NCI-H1048 (cell line): ENCODE results near the gene CAMTA2.
"Not testable (repeated sequence)": the region's sequence is repeated elsewhere in the genome, so short reads cannot be mapped to it uniquely, and the experiment has no call there.

Experiments used
- DNase-seq: peaks from one replicate; lab custom pipeline; 2025; lab: John Stamatoyannopoulos, UW

CAMTA2 gene, protein sequence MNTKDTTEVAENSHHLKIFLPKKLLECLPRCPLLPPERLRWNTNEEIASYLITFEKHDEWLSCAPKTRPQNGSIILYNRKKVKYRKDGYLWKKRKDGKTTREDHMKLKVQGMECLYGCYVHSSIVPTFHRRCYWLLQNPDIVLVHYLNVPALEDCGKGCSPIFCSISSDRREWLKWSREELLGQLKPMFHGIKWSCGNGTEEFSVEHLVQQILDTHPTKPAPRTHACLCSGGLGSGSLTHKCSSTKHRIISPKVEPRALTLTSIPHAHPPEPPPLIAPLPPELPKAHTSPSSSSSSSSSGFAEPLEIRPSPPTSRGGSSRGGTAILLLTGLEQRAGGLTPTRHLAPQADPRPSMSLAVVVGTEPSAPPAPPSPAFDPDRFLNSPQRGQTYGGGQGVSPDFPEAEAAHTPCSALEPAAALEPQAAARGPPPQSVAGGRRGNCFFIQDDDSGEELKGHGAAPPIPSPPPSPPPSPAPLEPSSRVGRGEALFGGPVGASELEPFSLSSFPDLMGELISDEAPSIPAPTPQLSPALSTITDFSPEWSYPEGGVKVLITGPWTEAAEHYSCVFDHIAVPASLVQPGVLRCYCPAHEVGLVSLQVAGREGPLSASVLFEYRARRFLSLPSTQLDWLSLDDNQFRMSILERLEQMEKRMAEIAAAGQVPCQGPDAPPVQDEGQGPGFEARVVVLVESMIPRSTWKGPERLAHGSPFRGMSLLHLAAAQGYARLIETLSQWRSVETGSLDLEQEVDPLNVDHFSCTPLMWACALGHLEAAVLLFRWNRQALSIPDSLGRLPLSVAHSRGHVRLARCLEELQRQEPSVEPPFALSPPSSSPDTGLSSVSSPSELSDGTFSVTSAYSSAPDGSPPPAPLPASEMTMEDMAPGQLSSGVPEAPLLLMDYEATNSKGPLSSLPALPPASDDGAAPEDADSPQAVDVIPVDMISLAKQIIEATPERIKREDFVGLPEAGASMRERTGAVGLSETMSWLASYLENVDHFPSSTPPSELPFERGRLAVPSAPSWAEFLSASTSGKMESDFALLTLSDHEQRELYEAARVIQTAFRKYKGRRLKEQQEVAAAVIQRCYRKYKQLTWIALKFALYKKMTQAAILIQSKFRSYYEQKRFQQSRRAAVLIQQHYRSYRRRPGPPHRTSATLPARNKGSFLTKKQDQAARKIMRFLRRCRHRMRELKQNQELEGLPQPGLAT

DNA sequence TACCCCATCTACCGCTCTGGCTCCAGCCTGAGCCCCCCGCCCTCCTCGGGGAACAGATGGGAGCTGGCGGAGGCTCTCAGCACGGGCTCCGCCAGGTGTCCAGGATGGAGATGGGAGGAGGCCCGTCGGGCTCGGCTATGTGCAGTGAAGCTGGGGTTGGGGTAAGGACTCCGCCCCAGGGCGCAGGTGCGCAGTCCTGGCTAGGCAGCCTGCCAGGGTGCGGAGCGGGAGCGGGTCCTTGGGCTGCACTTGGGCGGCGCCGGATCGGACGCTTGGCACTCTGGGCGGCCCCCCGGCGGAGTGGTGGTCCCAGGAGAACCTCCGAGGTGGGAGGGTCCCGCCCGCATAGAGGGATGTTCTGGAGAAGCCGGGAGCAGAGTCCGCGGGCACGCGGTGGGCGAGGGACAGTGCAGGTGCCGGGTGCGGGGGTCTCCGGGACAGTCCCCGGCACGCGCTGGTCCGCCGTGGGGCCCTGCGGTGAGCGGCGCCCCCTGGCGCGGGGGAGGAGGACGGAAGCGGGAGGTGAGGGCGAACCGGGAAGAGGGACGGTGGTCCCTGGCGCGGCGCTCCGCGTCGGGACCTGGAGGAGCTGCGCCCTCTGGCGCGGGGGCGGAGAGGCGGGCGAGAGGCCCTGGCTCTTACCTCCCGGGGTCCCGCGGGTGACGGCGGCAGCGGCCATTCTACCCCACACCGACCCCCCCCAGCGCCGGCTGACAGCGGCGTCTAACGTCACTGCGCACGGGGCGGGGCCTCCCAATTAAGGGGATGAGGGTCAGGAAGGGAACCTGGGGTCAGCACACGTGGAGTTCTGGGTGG is at the start of gene CAMTA2:
Gene CAMTA2 (minus strand): TSS at position 725 of the 816 bp plus-strand sequence. CDS start 1,453 bp downstream, outside the sequence.
- peak; percentile 44 for DNase-seq

DNA sequence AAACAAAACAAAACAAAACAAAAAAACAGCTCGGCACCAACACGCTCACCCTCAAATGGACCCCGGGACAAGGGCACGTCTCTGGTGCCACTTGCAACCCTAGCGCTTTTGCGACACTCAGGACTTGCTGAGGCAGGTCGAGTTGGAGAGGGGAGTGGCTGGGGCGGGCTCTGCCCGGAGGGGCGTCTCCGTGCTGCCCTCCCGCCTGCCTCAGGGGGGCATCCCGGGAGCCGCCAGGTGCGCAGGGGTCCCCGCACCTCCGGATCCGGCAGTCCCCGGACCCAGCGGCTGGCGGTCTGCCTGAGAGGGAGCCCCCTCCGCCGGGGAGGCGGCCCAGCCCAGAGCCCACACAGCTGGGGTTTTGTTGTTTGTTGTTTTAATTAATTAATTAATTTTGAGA is 47.8 kb upstream of the CAMTA2 start, which contains the start of gene SLC52A1:
Gene SLC52A1 (minus strand): TSS at position 112 of the 400 bp plus-strand sequence. CDS start 820 bp downstream, outside the sequence.
- no peak for DNase-seq

DNA sequence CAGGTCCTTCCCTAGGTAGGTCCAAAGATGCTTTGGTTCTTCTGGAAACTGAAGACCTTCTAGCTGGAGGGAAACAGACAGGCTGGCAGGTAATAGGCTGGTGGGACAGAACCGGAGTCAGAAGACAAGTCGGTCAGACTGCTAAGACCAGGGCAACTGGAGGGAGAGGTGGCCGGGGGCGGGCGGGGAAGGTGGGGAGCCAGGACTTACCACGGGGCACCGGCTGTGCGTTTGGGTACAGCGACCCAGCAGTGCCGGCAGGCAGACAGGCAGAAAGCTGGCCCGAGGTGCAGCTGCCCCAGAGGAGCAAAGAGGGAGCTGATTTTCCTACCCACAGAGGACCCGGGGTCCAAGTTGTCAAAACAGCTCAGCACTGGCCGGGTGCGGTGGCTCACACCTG is 47.2 kb upstream of the CAMTA2 start:
- DNase-seq, result no peak

DNA sequence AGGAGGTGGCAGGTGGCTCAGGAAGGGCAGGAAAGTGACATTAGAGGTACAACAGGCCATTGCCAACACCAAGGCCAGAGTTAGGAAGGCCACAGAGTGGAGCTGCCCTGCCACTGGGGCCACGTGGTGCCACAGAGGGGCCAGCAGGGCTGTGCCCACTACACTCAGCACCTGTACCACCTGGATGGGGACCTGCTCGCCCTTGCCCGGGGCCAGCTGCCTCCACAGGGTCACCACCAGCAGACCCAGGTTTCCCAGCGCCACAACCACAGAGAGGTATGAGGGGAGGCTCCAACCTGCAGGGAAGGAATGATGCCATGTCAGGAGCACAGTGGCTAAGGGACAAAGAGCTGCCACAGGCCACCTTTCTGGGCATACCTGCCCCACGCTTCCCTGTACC is 46.6 kb upstream of the CAMTA2 start:
- no peak for DNase-seq

DNA sequence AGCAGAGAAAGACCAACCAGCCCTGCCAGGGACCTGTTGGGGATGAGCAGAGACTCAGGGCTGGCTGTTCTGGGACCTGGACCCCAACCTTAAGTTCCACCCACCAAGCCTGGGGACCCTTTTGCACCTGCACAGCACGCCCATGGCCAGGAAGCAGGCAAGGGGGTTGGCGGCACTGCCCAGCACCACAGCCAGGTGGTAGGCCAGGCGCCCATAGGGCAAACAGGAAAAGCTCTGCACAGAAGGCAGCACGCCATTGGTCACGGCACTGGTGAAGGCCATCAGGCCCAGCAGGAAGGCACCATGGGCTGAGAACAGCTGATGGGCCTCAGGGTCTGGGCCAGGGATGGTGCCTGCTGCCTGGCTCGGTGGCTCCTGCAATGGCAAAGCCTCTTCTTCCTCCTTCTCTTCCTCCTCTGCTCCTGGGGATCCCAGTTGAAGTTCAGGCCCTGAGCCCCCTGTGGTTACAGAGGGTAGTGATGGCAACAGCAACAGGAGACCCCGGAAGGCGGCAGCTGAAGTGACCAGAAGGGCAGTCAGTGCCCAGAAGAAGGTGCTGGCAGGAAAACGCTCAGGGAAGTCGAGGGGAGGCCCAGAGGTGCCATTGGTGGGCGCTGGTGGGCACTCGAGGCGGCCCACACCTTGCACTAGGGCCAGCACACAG is 46.0 kb upstream of the CAMTA2 start:
- DNase-seq, result no peak

DNA sequence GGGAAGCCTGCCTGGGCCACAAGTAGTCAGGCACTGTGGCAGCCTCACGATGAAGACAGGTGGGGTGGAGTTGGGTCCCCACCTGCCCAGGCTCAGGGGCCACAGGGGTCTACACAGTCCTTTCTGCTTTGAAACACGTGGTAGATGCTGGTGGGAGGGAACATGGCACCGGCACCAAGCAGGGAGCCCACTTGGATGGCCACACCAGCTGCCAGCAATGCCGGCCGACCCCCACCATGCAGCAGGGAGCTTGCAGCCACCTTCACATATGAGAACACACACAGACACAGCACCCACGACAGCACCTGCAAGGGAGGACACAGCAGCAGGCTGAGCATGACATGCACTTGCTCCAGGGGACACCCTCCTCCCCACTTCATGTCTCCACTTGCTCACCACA is 45.4 kb upstream of the CAMTA2 start:
- DNase-seq, result no peak

DNA sequence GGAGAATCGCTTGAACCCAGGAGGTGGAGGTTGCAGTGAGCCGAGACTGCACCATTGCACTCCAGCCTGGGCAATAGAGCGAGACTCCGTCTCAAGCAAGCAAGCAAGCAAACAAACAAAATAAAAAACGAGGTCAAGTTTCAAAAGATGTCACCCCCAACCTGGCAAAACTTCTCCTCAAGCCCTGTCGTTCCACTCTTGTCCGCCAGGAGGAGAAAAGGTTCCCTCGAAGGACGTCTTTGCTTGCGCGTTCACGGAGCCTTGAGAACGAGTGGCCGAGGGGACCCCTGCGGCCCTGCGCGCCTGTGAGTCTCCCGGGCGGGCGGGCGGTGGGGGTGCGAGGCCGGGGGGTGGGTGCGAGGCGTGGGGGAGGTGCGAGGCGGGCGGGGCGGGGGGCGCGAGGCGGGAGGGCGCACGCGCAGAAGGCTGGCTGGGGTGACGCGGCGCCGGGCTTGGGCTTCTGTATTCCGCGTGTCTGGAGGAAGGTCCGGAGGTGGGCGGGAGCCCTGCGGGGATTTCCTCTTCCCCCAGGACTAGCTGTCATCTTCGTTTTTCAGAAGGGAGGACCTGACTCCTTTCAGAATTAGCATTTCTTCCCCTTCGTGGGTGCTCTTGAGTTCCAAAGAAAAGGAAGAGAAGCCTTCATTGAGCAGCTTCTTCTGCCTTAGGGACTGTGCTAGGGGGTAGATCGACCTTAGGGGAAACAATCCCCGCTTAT is 44.0 kb upstream of the CAMTA2 start:
- DNase-seq, result peak; percentile 46

DNA sequence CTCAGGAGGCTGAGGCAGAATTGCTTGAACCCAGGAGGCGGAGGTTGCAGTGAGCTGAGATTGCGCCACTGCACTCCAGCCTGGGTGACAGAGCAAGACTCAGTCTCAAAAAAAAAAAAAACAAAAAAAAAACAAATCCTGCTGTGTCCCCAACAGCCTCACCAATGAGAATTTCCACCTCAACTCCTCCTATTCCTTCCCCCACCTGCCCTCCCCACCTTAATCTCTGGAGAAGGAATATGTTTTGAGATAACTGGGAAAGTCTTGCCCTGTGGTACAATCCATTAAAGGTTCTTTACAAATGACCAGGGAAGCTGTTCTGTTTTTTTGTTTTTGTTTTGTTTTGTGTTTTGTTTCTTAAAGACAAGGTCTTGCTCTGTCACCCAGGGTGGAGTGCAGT is 42.7 kb upstream of the CAMTA2 start:
- not testable (repeated sequence) for DNase-seq

DNA sequence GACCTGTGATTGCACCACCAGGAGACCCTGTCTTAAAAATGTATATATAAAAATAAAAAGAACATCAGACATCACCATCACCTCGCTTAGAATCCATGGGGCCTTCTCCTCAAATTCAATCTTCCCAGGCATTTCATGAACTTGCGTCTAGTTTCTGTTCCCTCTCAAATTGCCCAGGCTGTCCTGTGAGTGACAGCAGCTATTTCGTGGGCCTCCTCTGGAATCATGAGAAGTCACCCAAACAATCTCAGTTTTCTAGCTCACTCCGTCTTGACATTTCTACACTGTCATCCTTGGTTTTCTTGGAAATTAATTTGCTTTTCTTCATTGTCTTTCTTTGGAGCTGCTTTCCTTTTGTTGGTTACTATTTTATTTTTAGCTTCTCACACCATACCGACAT is 40.4 kb upstream of the CAMTA2 start:
- DNase-seq, result no peak

DNA sequence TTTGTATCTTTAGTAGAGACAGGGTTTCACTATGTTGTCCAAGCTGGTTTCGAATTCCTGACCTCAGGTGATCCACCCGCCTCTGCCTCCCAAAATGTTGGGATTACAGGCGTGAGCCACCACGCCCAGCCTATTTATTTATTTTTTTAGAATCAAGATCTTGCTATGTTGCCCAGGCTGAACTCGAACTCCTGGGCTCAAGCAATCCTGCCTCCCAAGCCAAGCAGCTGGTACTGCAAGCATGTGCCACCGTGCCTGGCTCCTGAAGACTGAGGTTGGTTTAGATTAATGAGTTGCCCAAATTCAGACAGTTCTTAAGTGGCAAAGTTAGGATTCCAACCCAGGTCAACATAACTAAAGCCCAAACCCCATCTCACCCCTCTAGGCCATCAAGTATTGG is 39.8 kb upstream of the CAMTA2 start:
- no peak for DNase-seq

DNA sequence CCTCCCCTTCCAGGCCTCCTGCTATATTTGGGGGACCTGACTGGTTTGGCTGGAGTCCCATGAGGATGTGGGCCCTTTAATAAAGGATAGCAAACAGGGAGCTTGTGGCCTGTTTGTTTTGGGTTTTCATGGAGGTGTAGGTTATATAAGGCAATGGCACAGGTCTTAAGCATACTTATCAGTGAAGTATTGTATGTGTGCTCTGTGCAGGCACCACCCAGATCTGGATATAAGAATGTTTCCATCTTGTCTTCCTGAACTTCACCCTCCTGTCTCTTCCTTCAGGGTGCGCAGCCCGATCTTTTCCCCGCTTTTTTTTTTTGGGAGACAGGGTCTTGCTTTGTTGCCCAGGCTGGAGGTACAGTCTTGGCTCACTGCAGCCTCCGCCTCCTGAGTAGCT is 37.1 kb upstream of the CAMTA2 start:
- DNase-seq, result no peak

DNA sequence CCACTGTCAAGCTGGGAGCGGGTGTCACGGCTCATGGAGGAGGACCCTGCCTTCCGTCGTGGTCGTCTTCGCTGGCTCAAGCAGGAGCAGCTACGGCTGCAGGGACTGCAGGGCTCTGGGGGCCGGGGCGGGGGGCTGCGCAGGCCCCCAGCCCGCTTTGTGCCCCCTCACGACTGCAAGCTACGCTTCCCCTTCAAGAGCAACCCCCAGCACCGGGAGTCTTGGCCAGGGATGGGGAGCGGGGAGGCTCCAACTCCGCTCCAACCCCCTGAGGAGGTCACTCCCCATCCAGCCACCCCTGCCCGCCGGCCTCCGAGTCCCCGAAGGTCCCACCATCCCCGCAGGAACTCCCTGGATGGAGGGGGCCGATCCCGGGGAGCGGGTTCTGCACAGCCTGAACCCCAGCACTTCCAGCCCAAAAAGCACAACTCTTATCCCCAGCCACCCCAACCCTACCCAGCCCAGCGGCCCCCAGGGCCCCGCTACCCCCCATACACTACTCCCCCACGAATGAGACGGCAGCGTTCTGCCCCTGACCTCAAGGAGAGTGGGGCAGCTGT is 36.2 kb upstream of the CAMTA2 start:
- DNase-seq, result no peak

DNA sequence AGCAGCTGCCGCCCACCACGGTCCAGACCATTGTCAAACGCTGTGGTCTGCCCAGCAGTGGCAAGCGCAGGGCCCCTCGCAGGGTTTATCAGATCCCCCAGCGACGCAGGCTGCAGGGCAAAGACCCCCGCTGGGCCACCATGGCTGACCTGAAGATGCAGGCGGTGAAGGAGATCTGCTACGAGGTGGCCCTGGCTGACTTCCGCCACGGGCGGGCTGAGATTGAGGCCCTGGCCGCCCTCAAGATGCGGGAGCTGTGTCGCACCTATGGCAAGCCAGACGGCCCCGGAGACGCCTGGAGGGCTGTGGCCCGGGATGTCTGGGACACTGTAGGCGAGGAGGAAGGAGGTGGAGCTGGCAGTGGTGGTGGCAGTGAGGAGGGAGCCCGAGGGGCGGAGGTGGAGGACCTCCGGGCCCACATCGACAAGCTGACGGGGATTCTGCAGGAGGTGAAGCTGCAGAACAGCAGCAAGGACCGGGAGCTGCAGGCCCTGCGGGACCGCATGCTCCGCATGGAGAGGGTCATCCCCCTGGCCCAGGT is 34.8 kb upstream of the CAMTA2 start:
- DNase-seq, result no peak

DNA sequence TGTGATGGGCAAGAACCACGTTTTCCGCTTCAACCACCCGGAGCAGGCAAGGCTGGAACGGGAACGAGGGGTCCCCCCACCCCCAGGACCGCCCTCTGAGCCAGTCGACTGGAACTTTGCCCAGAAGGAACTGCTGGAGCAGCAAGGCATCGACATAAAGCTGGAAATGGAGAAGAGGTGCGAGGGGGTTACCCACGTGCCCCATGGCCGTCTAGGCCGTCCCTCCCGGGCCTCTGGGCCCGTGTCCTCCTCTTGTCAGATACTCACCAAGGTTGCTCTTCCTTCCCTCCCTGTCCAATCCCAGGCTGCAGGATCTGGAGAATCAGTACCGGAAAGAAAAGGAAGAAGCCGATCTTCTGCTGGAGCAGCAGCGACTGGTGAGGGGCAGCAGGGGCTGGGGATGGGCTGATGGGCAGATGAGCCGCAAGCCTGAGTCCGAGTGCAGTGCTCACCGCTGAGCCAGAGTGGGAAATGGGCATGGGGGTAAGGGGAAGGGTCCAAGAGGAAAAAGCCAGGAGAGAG is 33.1 kb upstream of the CAMTA2 start:
- no peak for DNase-seq

DNA sequence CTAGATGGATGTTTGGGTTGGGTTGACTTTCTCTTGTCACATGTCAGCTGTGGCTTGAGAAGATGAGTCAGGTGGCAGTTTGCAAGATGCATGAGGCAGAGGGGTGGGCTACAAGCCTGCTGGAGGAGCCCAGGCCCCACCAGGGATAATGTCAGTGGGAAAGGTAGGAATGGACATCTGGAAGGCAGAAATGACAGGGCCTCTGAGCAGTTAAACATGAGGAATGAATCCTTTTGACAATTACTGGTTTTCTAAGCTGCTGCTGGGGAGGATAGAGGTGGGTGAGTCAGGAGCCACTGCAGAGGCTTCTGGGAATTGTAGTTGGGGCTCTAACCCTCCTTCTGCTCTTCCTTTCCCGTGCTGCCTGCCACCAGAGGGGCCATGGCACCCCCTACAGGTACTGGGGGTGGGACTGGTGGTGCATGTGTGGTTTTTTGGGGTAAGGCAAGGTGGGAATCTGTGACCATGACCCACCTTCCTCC is 32.0 kb upstream of the CAMTA2 start:
- DNase-seq, result no peak

DNA sequence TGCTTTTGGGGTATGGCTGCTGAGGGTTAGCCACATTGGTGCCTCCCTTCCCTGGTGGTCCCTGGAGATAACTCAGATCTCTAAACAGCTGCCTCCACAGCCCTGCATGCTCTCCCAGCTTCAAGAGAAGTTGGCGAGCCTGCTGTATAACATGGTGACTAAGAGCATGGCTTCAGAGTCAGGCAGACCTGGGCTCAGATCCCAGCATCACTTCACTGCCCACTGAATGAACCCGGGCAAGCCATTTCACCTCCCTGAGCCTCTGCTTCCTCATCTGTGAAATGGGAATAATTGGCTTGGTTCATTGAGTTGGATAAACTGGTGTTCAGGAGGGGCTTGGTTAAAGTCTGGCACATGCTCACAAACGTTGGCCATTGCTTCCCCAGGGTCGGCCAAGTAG is 26.9 kb upstream of the CAMTA2 start:
- no peak for DNase-seq

DNA sequence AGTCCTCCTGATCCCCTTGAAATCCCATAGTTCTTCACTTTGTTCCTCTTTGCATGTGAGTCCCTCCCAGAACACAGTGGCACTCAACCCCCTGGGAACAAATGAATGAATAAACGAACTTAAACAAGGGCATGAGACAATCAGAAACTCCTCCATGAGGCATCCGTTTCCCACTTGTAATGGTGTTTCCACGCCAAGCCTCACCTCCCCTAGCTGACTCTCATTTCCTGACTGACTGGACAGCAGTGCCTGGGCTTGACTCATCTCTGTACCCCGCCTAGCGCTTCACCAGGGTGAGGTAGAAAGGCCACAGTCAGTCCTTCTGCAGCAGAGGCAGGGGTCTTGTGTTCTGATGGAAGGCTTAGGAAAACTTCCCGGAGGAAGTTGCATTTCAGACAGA is 24.5 kb upstream of the CAMTA2 start:
- DNase-seq, result no peak

DNA sequence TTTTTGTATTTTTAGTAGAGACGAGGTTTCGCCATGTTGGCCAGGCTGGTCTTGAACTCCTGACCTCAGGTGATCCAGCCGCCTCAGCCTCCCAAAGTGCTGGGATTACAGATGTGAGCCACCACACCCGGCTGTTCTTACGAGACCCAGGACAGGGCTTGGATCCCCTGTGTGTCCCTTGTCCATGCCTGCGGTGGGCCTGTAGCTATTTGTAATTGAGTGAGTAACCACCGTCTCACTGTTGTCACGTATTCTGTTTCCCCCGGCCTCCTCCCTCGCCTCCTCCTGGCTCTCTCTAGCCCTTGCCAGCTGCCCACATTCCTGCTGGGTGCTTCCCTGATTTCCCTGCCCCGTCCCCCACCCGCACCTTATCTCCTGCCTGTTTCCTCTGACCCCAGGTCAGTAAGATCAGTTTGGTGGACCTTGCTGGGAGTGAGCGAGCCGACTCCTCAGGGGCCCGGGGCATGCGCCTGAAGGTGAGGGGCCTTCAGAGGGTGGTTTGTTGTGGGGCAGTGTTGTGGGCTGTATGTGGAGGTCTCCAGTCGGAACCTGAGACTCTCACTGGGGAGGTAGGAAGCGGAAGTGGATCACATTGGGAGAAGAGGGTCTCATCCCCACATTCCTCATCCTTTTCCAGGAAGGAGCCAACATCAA is 15.9 kb upstream of the CAMTA2 start:
- DNase-seq, result no peak
